ENCODE measurements around the gene PLK5. TPM values are rescaled to one million over a fixed set of nuclear protein-coding genes. Genes with fewer than 3 reads are reported as not detected.
A peak's percentile ranks its signal among the peaks of the same experiment; 100 is the strongest.

The PLK5 gene
- total RNA-seq, 1 experiment from 2014 or later, result 0.57 TPM

- Histone ChIP-seq H4K5ac (ENCODE audit: insufficient read length, low read depth, low read length) (no peak overlapping the region), H3K4ac (ENCODE audit: low read depth, low read length) (no peak overlapping the region), H3K27me3 (ENCODE audit: insufficient read depth, low read length) (no peaks in the 10 kb centered on the region), H3K79me2 (ENCODE audit: insufficient read depth, low read length) (no peaks in the 10 kb centered on the region), H2BK12ac (ENCODE audit: insufficient read length, low read depth, low read length) (no peak overlapping the region), H2BK15ac (ENCODE audit: low read depth, low read length) (no peak overlapping the region), H3T11ph (ENCODE audit: low read length) (no peak overlapping the region), H2BK5ac (ENCODE audit: insufficient read length, low read length) (no peak overlapping the region), H2AK5ac (ENCODE audit: insufficient read length, low read length) (no peak overlapping the region), H3K27ac (ENCODE audit: insufficient read length, low read depth, low read length) (no peak overlapping the region), H3K9ac (ENCODE audit: extremely low read depth, insufficient read length, low read length) (no peak overlapping the region), H3K23ac (ENCODE audit: insufficient read length, low read depth, low read length) (no peak overlapping the region), H3K79me1 (ENCODE audit: insufficient read depth, low read depth, low read length, poor library complexity, severe bottlenecking) (no peaks in the 10 kb centered on the region), H3K9me3 (ENCODE audit: control insufficient read depth, low read depth, low read length) (no peaks in the 10 kb centered on the region), H4K91ac (ENCODE audit: insufficient read length, low read depth, low read length) (no peak overlapping the region), H4K20me1 (ENCODE audit: control insufficient read depth, insufficient read depth, insufficient read length) (no peaks in the 10 kb centered on the region), H3K4me2 (ENCODE audit: insufficient read depth, insufficient read length, low read length) (no peak overlapping the region), H2AFZ (ENCODE audit: low read length) (no peak overlapping the region), H3K4me1 (ENCODE audit: insufficient read depth, low read length) (no peaks in the 10 kb centered on the region), H3K18ac (ENCODE audit: insufficient read length, low read depth, low read length) (no peak overlapping the region), H3K23me2 (ENCODE audit: insufficient read length, low read depth, low read length, poor library complexity, severe bottlenecking) (no peaks in the 10 kb centered on the region), H2BK20ac (ENCODE audit: low read depth, low read length, poor library complexity, severe bottlenecking) (no peak overlapping the region), H3K14ac (ENCODE audit: insufficient read depth, low read length) (no peak overlapping the region), H4K8ac (replicated peaks; ENCODE audit: insufficient read length, low read depth, low read length) (no peak overlapping the region), H2BK120ac (ENCODE audit: low read depth, low read length, poor library complexity, severe bottlenecking) (no peak overlapping the region), H3K56ac (ENCODE audit: insufficient read length, low read depth, low read length) (no peak overlapping the region)
- no CpG with 5 or more reads among the region's 17 CpGs for WGBS (ENCODE audit: extremely low coverage, insufficient read length, low lambda C conversion rate)
- Mint-ChIP-seq H3K9me3 (no peaks in the 10 kb centered on the region; a peak in 2 of 5 replicates), H3K4me1 (no peaks in the 10 kb centered on the region), H3K4me3 (no peak overlapping the region), H3K27ac (peak overlapping the region in 1 of 3 experiments; percentile 66; a peak in 1 of 7 replicates), H3K27me3 (ENCODE audit: low read depth) (peaks cover 3% of the 10 kb centered on the region), H3K36me3 (ENCODE audit: insufficient read depth in 1 of 3, low read depth in 3 of 3) (peaks cover 0 to 6% (median 4%) of the 10 kb centered on the region in 3 experiments; a peak in 5 of 7 replicates)
- DNase-seq, result no peak
- TF ChIP-seq CTCF (conservative IDR thresholded peaks at IDR 0.05), result no peak
Measured at GRCh38 chr19:1551068-1552040, 27.5 kb downstream of the PLK5 start.
